ENCODE measurements around the gene RNF126. TPM values are rescaled to one million over a fixed set of nuclear protein-coding genes. Genes with fewer than 3 reads are reported as not detected.
"Not testable (repeated sequence)": the region's sequence is repeated elsewhere in the genome, so short reads cannot be mapped to it uniquely, and the experiment has no call there.

Gene RNF126
- total RNA-seq, 4 donors from 2014 or later: 40.1 to 87.7 (median 47.7) TPM

DNA sequence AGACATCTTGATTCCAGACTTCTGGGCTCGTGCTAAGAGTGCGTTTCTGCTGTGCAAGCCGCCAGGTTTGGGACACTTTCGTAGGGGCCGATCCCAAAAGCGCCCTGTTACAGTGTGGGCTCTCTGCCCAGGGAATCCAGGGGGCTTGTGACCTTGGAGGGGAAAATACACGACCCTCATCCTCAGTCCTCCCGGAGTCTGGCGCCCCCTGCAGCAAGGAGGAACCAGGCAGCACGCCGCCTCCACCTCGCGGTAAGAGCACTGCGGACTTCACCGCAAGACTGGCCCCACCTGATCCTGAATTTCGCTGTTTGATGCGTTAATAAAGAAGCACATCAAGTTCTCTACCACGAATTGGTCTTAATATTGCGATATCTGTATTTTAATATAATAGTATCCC is 34.8 kb downstream of the RNF126 start:
- TF ChIP-seq, protein P1, sequence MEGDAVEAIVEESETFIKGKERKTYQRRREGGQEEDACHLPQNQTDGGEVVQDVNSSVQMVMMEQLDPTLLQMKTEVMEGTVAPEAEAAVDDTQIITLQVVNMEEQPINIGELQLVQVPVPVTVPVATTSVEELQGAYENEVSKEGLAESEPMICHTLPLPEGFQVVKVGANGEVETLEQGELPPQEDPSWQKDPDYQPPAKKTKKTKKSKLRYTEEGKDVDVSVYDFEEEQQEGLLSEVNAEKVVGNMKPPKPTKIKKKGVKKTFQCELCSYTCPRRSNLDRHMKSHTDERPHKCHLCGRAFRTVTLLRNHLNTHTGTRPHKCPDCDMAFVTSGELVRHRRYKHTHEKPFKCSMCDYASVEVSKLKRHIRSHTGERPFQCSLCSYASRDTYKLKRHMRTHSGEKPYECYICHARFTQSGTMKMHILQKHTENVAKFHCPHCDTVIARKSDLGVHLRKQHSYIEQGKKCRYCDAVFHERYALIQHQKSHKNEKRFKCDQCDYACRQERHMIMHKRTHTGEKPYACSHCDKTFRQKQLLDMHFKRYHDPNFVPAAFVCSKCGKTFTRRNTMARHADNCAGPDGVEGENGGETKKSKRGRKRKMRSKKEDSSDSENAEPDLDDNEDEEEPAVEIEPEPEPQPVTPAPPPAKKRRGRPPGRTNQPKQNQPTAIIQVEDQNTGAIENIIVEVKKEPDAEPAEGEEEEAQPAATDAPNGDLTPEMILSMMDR (IDR thresholded peaks at IDR 0.05): no peak
- DNase-seq (ENCODE audit: low spot score) (no peak), ATAC-seq (ENCODE audit: low FRiP score) (no peak)

DNA sequence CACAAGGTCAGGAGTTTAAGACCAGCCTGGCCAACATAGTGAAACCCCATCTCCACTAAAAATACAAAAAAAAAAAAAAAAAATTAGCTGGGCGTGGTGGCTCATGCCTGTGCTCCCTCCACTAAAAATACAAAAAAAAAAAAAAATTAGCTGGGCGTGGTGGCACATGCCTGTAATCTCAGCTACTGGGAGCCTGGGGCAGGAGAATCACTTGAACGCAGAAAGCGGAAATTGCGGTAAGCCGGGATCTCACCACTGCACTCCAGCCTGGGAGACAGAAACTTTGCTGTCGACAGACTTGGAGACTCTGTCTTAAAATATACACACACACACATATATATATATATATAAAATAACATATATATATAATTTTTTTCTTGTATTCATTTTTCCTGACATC is 36.4 kb downstream of the RNF126 start:
- not testable (repeated sequence) for DNase-seq (ENCODE audit: low spot score); ATAC-seq (ENCODE audit: low FRiP score)

- ATAC-seq (ENCODE audit: low FRiP score): no peak
- no peak for DNase-seq (ENCODE audit: low spot score)
- TF ChIP-seq, protein P1 (IDR thresholded peaks at IDR 0.05): no peak
Measured at GRCh38 chr19:625257-625656, 37.8 kb downstream of the RNF126 start.

GRCh38 chr19:624433-625109 is 38.4 kb downstream of the RNF126 start:
- TF ChIP-seq, protein P1 (IDR thresholded peaks at IDR 0.05): no peak
- ATAC-seq (ENCODE audit: low FRiP score): no peak
- DNase-seq (ENCODE audit: low spot score): no peak

DNA sequence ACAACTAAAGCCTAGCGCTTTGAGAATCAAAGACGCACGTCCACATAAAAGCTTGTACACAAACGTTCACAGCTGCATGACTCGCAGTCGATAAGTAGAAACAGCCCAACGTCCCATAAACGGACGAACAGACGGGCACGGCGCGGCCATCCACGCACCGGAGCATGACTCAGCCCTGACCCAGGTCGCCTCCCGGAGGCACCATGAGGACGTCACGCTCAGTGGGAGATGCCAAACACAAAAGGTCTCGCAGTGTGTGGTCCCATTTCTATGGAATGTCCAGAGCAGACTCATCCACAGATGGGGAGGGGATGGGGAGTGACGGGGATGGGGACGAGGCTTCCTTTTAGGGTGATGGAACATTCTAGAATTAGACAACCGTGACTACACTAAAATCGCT is 39.0 kb downstream of the RNF126 start:
- TF ChIP-seq, protein P1 (IDR thresholded peaks at IDR 0.05): no peak
- DNase-seq (ENCODE audit: low spot score) (no peak), ATAC-seq (ENCODE audit: low FRiP score) (no peak)

DNA sequence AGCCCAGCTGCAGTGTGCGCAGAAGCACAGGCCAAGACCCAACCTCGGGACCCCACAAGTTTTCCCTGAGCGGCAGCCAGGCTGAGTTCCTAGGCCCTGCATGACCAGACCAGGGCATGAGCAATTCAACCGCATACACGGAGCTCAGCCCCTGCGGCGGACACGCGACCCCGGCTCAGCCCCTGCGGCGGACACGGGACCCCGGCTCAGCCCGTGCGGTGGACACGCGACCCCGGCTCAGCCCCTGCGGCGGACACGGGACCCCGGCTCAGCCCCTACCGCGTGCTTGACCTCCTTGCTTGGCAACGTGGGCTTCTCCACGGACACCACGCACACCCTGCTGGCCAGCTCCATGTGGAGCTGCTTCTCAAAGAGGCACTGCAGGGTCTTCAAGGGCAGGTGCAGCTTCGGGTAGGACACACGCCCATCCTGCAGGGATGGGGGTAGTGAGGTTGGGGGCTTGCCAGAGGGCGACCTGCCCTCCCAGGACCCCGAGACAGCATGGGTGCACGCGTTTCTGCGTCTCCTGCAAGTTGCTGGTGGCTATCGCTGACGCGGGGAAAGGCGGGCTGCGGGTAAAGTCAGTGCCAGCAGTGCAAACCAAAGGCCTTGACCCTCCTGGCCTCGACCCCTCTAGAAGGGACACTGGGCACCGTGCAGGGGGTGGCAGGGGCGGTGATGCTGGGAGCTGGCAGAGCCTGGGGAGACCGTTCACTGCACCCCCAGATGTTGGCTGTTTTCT is 39.7 kb downstream of the RNF126 start:
- ATAC-seq (ENCODE audit: low FRiP score) (no peak), DNase-seq (ENCODE audit: low spot score) (no peak)
- TF ChIP-seq, protein P1 (IDR thresholded peaks at IDR 0.05): no peak

DNA sequence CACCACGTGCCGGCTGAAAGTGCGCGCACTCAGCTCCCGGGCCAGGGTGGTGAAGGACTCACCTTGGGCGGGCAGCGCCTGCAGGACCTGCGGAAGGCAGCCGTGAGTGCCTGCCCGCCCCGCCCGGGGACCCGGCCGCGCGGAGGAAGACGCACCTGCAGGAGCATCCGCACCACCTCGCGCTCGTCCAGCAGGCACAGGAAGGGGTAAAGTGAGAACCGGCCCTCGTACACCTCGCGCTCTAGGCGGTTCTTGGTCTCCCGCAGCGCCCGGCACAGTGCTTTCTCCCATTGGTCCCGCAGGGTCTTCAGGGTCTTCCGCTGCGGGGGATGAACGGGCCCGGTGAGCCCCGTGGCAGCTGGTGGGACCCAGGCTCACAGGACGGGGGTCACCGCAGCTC is 40.3 kb downstream of the RNF126 start:
- no peak for ATAC-seq (ENCODE audit: low FRiP score)
- DNase-seq (ENCODE audit: low spot score): no peak
- TF ChIP-seq, protein P1 (IDR thresholded peaks at IDR 0.05): no peak
